PC-3 (cell line): Measurements from ENCODE around the gene SLC4A9. TPM values are rescaled to one million over a fixed set of nuclear protein-coding genes. Genes with fewer than 3 reads are reported as not detected.
A peak's percentile ranks its signal among the peaks of the same experiment; 100 is the strongest.

Experiments
- ATAC-seq: fragments of 200-7000 bp; cut with Tn5 transposase; 2 replicates; pipeline ENCODE4 v1.9.1; 2020; ENCODE audit warnings: mild to moderate bottlenecking, moderate library complexity
- BruUV-seq: library from RNA; stranded (reverse); fragments of 400-500 nt; replicated peaks from 2 replicates; lab custom pipeline; 2021; lab: Mats Ljungman, UMichigan
- CTCF ChIA-PET: fragments of 300-600 bp; sonication (Branson Sonifier 250); formaldehyde crosslinking; loops from one replicate; lab custom pipeline; 2022; ENCODE audit warnings: antibody characterized with exemption; lab: Charles Lee
- POLR2A ChIA-PET: fragments of 300-600 bp; sonication (Branson Sonifier 250); formaldehyde crosslinking; loops from one replicate; lab custom pipeline; 2022; ENCODE audit warnings: antibody characterized with exemption; ENCODE audit not compliant: unreplicated experiment; lab: Charles Lee
- DNase-seq: peaks from one replicate; pipeline ENCODE4 v3.0.0-alpha.2; 2015
- H2AFZ ChIP-seq: fragments of 300-600 bp; sonication (generic); 2 replicates; pipeline ENCODE4 v1.6.0; 2016; ENCODE audit warnings: antibody characterized with exemption, low read length
- H3F3A ChIP-seq: fragments of 300-600 bp; sonication (generic); one replicate; pipeline ENCODE4 v1.6.0; 2017; ENCODE audit warnings: antibody characterized with exemption, low read length, control low read depth, mild to moderate bottlenecking; ENCODE audit not compliant: unreplicated experiment
- H3K27ac ChIP-seq: fragments of 300-600 bp; sonication (generic); 2 replicates; pipeline ENCODE4 v1.5.1; 2016; ENCODE audit warnings: mild to moderate bottlenecking, low read length
- H3K27me3 ChIP-seq: fragments of 300-600 bp; sonication (generic); 2 replicates; pipeline ENCODE4 v1.6.1; 2016; ENCODE audit warnings: low read length, mixed read lengths
- H3K36me3 ChIP-seq: fragments of 300-600 bp; sonication (generic); 2 replicates; pipeline ENCODE4 v1.6.1; 2016; ENCODE audit warnings: low read depth, mixed run types, low read length, mixed read lengths
- H3K4me1 ChIP-seq: fragments of 300-600 bp; sonication (generic); 2 replicates; pipeline ENCODE4 v1.5.1; 2016; ENCODE audit warnings: low read length; ENCODE audit not compliant: insufficient read depth
- H3K4me2 ChIP-seq: fragments of 300-600 bp; sonication (generic); 2 replicates; pipeline ENCODE4 v1.6.0; 2016; ENCODE audit warnings: low read length
- H3K4me3 ChIP-seq: fragments of 300-600 bp; sonication (generic); 2 replicates; pipeline ENCODE4 v1.5.1; 2016; ENCODE audit warnings: mild to moderate bottlenecking, low read length, mixed read lengths
- H3K79me2 ChIP-seq: fragments of 300-600 bp; sonication (generic); 2 replicates; pipeline ENCODE4 v1.6.1; 2017; ENCODE audit warnings: low read length, mixed read lengths
- H3K9ac ChIP-seq: fragments of 300-600 bp; sonication (generic); 2 replicates; pipeline ENCODE4 v1.6.0; 2016; ENCODE audit warnings: mild to moderate bottlenecking, low read length
- H3K9me2 ChIP-seq: fragments of 300-600 bp; sonication (generic); replicated peaks from 2 replicates; pipeline ENCODE4 v1.6.1; 2016; ENCODE audit warnings: mixed run types, low read length, mixed read lengths
- H3K9me3 ChIP-seq: fragments of 300-600 bp; sonication (generic); 2 replicates; pipeline ENCODE4 v1.6.1; 2016; ENCODE audit warnings: low read length, mixed read lengths
- H4K20me1 ChIP-seq: fragments of 300-600 bp; sonication (generic); 2 replicates; pipeline ENCODE4 v1.6.1; 2016; ENCODE audit warnings: low read length, mixed read lengths
- CTCF ChIP-seq: fragments of 300-600 bp; sonication (generic); conservative IDR thresholded peaks from 2 replicates; pipeline ENCODE4 v1.5.1; 2017; ENCODE audit warnings: antibody characterized with exemption, low read depth, mild to moderate bottlenecking, low read length
- EZH2 ChIP-seq: fragments of 300-600 bp; sonication (generic); IDR thresholded peaks from one replicate; pipeline ENCODE4 v1.6.1; 2017; ENCODE audit warnings: antibody characterized with exemption, mild to moderate bottlenecking, low read length; ENCODE audit not compliant: unreplicated experiment
- EZH2phosphoT487 ChIP-seq: fragments of 300-600 bp; sonication (generic); IDR thresholded peaks from 2 replicates; pipeline ENCODE4 v1.6.1; 2018; ENCODE audit warnings: mild to moderate bottlenecking, antibody characterized with exemption, low read length, borderline replicate concordance
- intact Hi-C: fragments of 100-400 bp; cut with micrococcal nuclease; formaldehyde crosslinking; loops from 2 replicates; pipeline ENCODE4 v1.9.0; 2023
- total RNA-seq: library from RNA; depleted of rRNA; stranded (reverse); fragments of >200 nt; gene quantifications from 2 replicates; pipeline ENCODE4 v1.2.3, GENCODE V29; 2014

The SLC4A9 gene
- total RNA-seq, 1 experiment from 2014 or later, result 0.29 TPM

- ChIA-PET CTCF (no interaction called here), POLR2A (interaction anchor here (0.6 kb wide), 1 partner anchor 13 kb away, joined by 4 read pairs; no protein-coding TSS in a partner anchor)
- peak; percentile 33 for DNase-seq
These were observed 31.7 kb downstream of the SLC4A9 start for GRCh38 chr5:140391732-140392131.

GRCh38 chr5:140393738-140394137 is 33.7 kb downstream of the SLC4A9 start:
- ATAC-seq, result no peak
- H3K79me2 ChIP-seq, result no peaks in the 10 kb centered on the region
- no peak overlapping the region for H3K9ac ChIP-seq
- H3K27ac ChIP-seq, result no peak overlapping the region
- BruUV-seq, result no TSS peak
- no peaks in the 10 kb centered on the region for H3K9me2 ChIP-seq
- intact Hi-C loops, result no loop called here
- POLR2A ChIA-PET, result interaction anchor here (0.7 kb wide), 1 partner anchor 15 kb away, joined by 6 read pairs; no protein-coding TSS in a partner anchor
- H2AFZ ChIP-seq, result no peak overlapping the region
- no peaks in the 10 kb centered on the region for H3F3A ChIP-seq
- H3K4me2 ChIP-seq, result no peak overlapping the region
- CTCF ChIA-PET, result no interaction called here
- no peaks in the 10 kb centered on the region for H3K9me3 ChIP-seq
- no peaks in the 10 kb centered on the region for H3K27me3 ChIP-seq
- H3K4me3 ChIP-seq, result no peak overlapping the region
- DNase-seq, result no peak
- no peak for TF ChIP-seq CTCF
- no peak for TF ChIP-seq EZH2phosphoT487
- no peak for TF ChIP-seq EZH2
- peaks cover 8% of the 10 kb centered on the region for H3K4me1 ChIP-seq
- H4K20me1 ChIP-seq, result no peaks in the 10 kb centered on the region
- H3K36me3 ChIP-seq, result no peaks in the 10 kb centered on the region

More at GRCh38 chr5:140391732-140392131, 31.7 kb downstream of the SLC4A9 start:
- no peak overlapping the region for H2AFZ ChIP-seq
- H4K20me1 ChIP-seq, result no peaks in the 10 kb centered on the region
- no peaks in the 10 kb centered on the region for H3K79me2 ChIP-seq
- TF ChIP-seq EZH2 (no peak), EZH2phosphoT487 (no peak), CTCF (no peak)
- ATAC-seq, result no peak
- no peak overlapping the region for H3K4me3 ChIP-seq
- no peak overlapping the region for H3K27ac ChIP-seq
- H3F3A ChIP-seq, result no peaks in the 10 kb centered on the region
- no peak overlapping the region for H3K4me2 ChIP-seq
- H3K9me3 ChIP-seq, result no peaks in the 10 kb centered on the region
- H3K9ac ChIP-seq, result no peak overlapping the region
- H3K36me3 ChIP-seq, result no peaks in the 10 kb centered on the region
- H3K9me2 ChIP-seq, result no peaks in the 10 kb centered on the region
- BruUV-seq, result no TSS peak
- H3K4me1 ChIP-seq, result no peaks in the 10 kb centered on the region
- no peaks in the 10 kb centered on the region for H3K27me3 ChIP-seq
- intact Hi-C loops, result no loop called here

GRCh38 chr5:140398379-140398811 is 38.4 kb downstream of the SLC4A9 start:
- intact Hi-C loops, result no loop called here
- H3K27me3 ChIP-seq, result no peaks in the 10 kb centered on the region
- no peaks in the 10 kb centered on the region for H3F3A ChIP-seq
- H3K9ac ChIP-seq, result peak overlapping the region; percentile 54; the same call in 1 of the 2 replicates
- no peak for TF ChIP-seq CTCF
- no peak for TF ChIP-seq EZH2phosphoT487
- TF ChIP-seq EZH2, result no peak
- no TSS peak for BruUV-seq
- peak overlapping the region; percentile 87 for H3K27ac ChIP-seq
- H2AFZ ChIP-seq, result no peak overlapping the region
- peak; percentile 88 for DNase-seq
- no peaks in the 10 kb centered on the region for H3K36me3 ChIP-seq
- peaks cover 30% of the 10 kb centered on the region for H3K79me2 ChIP-seq
- H3K9me2 ChIP-seq, result no peaks in the 10 kb centered on the region
- H3K4me2 ChIP-seq, result peak overlapping the region; percentile 47
- peaks cover 14% of the 10 kb centered on the region for H3K4me1 ChIP-seq
- H4K20me1 ChIP-seq, result no peaks in the 10 kb centered on the region; the same call in 1 of the 2 replicates
- ChIA-PET POLR2A (interaction anchor here (0.6 kb wide), 1 partner anchor 140 kb away, joined by 4 read pairs; no protein-coding TSS in a partner anchor), CTCF (no interaction called here)
- H3K4me3 ChIP-seq, result no peak overlapping the region
- no peaks in the 10 kb centered on the region for H3K9me3 ChIP-seq
- peak; percentile 8 for ATAC-seq
